Stomach (tissue), 9 donors: Measurements from ENCODE around the gene GLB1L2. TPM values are rescaled to one million over a fixed set of nuclear protein-coding genes. Genes with fewer than 3 reads are reported as not detected.
"Not testable (repeated sequence)": the region's sequence is repeated elsewhere in the genome, so short reads cannot be mapped to it uniquely, and the experiment has no call there.

Source experiments
- DNase-seq, 2 donors: peaks; one replicate each; pipeline versions ENCODE4 v3.0.0 to v3.0.0-alpha.2; 2013 to 2019
- H3K27ac ChIP-seq, 5 donors: fragments of 200-600 bp in 4 of 5; sonication (generic) in 4 of 5; one replicate each; pipeline ENCODE4 v1.5.1; 2013 to 2019; ENCODE audit warnings: mild to moderate bottlenecking in 1 of 5, moderate library complexity in 1 of 5
- H3K27me3 ChIP-seq, 3 donors: fragments of 200-600 bp; sonication (generic); one replicate each; pipeline ENCODE4 v1.5.1; 2017 to 2019; ENCODE audit warnings: mixed run types in 1 of 3
- H3K36me3 ChIP-seq, 4 donors: fragments of 200-600 bp; sonication (generic); 1 replicate in 3 of 4; 2 replicates in 1 of 4; pipeline ENCODE4 v1.5.1; 2016 to 2019
- H3K4me1 ChIP-seq, 4 donors: fragments of 200-600 bp; sonication (generic); one replicate each; pipeline ENCODE4 v1.5.1; 2016 to 2019
- H3K4me3 ChIP-seq, 4 donors: fragments of 200-600 bp; sonication (generic) in 3 of 4; one replicate each; pipeline ENCODE4 v1.5.1; 2016 to 2019; ENCODE audit warnings: mild to moderate bottlenecking in 1 of 4
- H3K9me3 ChIP-seq, 4 donors: fragments of 200-600 bp; sonication (generic); one replicate each; pipeline ENCODE4 v1.5.1; 2016 to 2019
- EP300 ChIP-seq: sonication (generic); formaldehyde crosslinking; IDR thresholded peaks from one replicate; pipeline ENCODE4 v1.6.1; 2017; ENCODE audit warnings: antibody characterized with exemption
- POLR2A ChIP-seq, 4 donors: fragments of 450-650 bp; IDR thresholded peaks; one replicate each; pipeline ENCODE4 v1.6.1; 2016; ENCODE audit warnings: antibody characterized with exemption in 4 of 4, control low read depth in 2 of 4, mild to moderate bottlenecking in 1 of 4, moderate library complexity in 1 of 4
- POLR2AphosphoS5 ChIP-seq, 3 donors: sonication (generic); formaldehyde crosslinking; IDR thresholded peaks; one replicate each; pipeline ENCODE4 v1.6.1; 2016; ENCODE audit warnings: antibody characterized with exemption in 3 of 3
- WGBS, 5 donors: extraction: QIAGEN DNeasy Blood & Tissue Kit in 3 of 5; methylation state at CpG; one replicate each; pipeline versions ENCODE4 v1.1.5 to v1.1.7; 2013 to 2018; 5-methylcytosine and 5-hydroxymethylcytosine counted together
- intact Hi-C: fragments of 100-400 bp; cut with DNase I; formaldehyde crosslinking; loops from one replicate; pipeline ENCODE4 v1.15.1; 2023; ENCODE audit warnings: low total_unique reads
- polyA plus RNA-seq, 3 donors: library from polyadenylated mRNA; stranded (reverse); fragments of 200-250 nt; gene quantifications; one replicate each; pipeline ENCODE4 v1.2.3, GENCODE V29; 2013
- total RNA-seq, 5 donors: library from RNA; depleted of rRNA; stranded (reverse); fragments of >200 nt; gene quantifications; one replicate each; pipeline versions ENCODE4 v1.1.0 to v1.2.3, GENCODE V29; 2014 to 2016
- TF ChIP-seq, protein P1 (sequence below), 7 experiments: fragments of 450-650 bp in 4 of 7; fragments of 200-600 bp in 3 of 7; sonication (generic) in 3 of 7; IDR thresholded peaks; one replicate each; pipeline ENCODE4 v1.5.1; 2016 to 2019; ENCODE audit warnings: antibody characterized with exemption in 7 of 7, control low read depth in 2 of 7, mild to moderate bottlenecking in 1 of 7
- donor health status: healthy with polysubstance abuse.
- donor health status: Bipolar disorder and iron deficiency.
- donor health status: healthy.

GLB1L2 gene
- total and polyA plus RNA-seq, 8 donors: 2.1 to 19.2 (median 5.3) TPM

DNA sequence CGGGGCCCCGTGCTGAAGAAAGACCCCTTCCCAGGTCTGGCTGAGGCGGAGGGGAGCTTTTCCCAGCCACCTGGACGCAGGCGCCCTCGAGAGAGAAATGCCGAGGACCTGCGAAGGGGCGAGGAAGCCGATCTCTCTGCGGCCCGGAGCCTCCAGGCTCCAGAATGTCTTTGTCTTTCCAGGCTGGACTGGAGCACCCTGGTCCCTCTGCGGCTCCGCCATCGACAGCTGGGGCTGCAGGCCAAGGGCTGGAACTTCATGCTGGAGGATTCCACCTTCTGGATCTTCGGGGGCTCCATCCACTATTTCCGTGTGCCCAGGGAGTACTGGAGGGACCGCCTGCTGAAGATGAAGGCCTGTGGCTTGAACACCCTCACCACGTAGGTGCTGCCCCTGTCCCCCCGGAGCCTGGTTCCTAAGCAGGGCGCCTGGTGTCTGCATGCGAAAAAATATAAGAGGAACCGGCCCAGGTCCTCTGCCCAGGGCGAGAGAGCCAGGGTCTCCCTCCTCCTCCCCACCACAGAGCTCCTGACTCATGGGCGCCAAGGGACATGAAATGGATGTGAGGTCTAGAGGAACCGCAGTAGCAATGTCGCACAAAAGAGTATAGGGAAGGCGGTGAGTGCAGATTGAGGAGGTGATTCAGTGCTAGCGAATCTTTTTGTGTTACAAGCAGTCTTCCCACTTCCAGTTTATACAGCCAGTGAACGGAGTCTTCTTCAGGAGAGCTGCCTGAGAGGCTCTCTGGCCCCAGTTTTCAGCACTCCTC, 11.0 kb downstream of the GLB1L2 start:
- TF ChIP-seq POLR2A (IDR thresholded peaks at IDR 0.05): no peak
- TF ChIP-seq, protein P1, sequence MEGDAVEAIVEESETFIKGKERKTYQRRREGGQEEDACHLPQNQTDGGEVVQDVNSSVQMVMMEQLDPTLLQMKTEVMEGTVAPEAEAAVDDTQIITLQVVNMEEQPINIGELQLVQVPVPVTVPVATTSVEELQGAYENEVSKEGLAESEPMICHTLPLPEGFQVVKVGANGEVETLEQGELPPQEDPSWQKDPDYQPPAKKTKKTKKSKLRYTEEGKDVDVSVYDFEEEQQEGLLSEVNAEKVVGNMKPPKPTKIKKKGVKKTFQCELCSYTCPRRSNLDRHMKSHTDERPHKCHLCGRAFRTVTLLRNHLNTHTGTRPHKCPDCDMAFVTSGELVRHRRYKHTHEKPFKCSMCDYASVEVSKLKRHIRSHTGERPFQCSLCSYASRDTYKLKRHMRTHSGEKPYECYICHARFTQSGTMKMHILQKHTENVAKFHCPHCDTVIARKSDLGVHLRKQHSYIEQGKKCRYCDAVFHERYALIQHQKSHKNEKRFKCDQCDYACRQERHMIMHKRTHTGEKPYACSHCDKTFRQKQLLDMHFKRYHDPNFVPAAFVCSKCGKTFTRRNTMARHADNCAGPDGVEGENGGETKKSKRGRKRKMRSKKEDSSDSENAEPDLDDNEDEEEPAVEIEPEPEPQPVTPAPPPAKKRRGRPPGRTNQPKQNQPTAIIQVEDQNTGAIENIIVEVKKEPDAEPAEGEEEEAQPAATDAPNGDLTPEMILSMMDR (IDR thresholded peaks at IDR 0.05): no peak
- TF ChIP-seq POLR2AphosphoS5 (IDR thresholded peaks at IDR 0.05): no peak
- no peak for TF ChIP-seq EP300
- H3K27ac ChIP-seq: no peak overlapping the region
- no peak overlapping the region for H3K4me3 ChIP-seq
- 91 to 94% (median 92%) methylated on average over 23 to 30 of the region's 30 CpGs for WGBS, 5 donors
- no peaks in the 10 kb centered on the region for H3K9me3 ChIP-seq
- no peaks in the 10 kb centered on the region for H3K36me3 ChIP-seq
- H3K27me3 ChIP-seq: no peaks in the 10 kb centered on the region
- intact Hi-C loops: no loop called here
- no peaks in the 10 kb centered on the region for H3K4me1 ChIP-seq
- no peak for DNase-seq

- Histone ChIP-seq H3K4me1 (no peaks in the 10 kb centered on the region), H3K9me3 (no peaks in the 10 kb centered on the region), H3K36me3 (no peaks in the 10 kb centered on the region), H3K27ac (no peak overlapping the region), H3K4me3 (no peak overlapping the region), H3K27me3 (no peaks in the 10 kb centered on the region)
- DNase-seq: no peak
- intact Hi-C loops: no loop called here
- TF ChIP-seq EP300: no peak
- TF ChIP-seq POLR2AphosphoS5 (IDR thresholded peaks at IDR 0.05): no peak
- no peak for TF ChIP-seq POLR2A (IDR thresholded peaks at IDR 0.05)
- TF ChIP-seq, protein P1 (IDR thresholded peaks at IDR 0.05): no peak
- WGBS, 5 donors: 85 to 89% (median 85%) methylated on average over 15 of the region's 15 CpGs
Observed at GRCh38 chr11:134343646-134344045, 11.9 kb downstream of the GLB1L2 start.

DNA sequence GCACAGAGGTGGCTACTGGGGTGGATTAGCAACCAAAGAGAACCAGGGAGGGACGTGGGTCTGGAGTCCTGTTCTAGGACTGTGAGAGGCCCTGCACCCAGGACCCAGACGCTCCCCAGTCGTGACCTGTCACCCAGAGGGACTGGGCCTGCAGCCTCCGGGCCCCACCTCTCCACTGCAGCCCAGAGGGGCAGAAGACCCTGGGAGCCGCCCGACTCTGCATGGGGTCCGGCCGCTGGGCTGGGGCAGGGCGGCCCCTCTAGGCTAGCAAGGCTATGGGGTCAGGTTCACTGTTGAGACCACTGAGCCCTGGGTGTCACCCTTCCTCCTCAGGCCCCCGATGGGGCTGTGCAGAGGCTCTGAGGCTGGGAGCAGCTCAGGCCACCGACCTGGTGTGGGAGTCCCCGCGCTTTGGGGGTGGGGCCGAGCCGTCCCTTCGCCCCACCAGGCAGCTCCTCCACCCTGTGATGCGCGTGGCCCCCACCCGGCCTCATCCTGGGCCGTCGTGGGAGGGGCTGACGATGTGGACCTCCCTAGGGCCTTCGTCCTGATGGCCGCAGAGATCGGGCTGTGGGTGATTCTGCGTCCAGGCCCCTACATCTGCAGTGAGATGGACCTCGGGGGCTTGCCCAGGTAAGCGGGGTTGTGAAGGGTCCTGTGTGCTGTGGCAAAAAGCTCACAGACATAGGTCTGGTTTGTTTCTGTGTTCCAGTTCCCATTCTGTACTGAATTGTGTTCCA, 12.9 kb downstream of the GLB1L2 start:
- H3K4me3 ChIP-seq, H3K4me1 ChIP-seq, H3K36me3 ChIP-seq, DNase-seq, intact Hi-C loops, H3K9me3 ChIP-seq, H3K27ac ChIP-seq, H3K27me3 ChIP-seq: not testable (repeated sequence)
- 88 to 94% (median 89%) methylated on average over 10 to 27 of the region's 28 CpGs for WGBS, 5 donors

DNA sequence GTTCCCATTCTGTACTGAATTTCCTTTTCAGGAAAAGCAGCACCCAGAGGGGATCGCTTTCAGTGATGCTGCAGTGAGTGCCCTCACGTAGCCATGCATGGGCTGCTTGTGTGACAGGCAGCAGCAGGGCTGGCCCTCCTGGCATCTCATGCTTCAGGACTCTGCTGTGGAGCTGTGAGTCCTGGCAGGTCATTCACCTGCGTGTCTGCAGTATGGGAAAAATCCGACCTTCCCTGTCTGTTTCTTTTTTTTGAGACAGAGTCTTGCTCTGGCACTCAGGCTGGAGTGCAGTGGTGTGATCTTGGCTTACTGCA, 13.4 kb downstream of the GLB1L2 start:
- intact Hi-C loops: no loop called here
- WGBS, 5 donors: 84 to 93% (median 88%) methylated on average over 4 of the region's 4 CpGs
- no peak for TF ChIP-seq POLR2A (IDR thresholded peaks at IDR 0.05)
- Histone ChIP-seq H3K27me3 (no peaks in the 10 kb centered on the region), H3K9me3 (no peaks in the 10 kb centered on the region), H3K36me3 (no peaks in the 10 kb centered on the region), H3K4me1 (no peaks in the 10 kb centered on the region), H3K4me3 (no peak overlapping the region), H3K27ac (no peak overlapping the region)
- no peak for DNase-seq

GRCh38 chr11:134346101-134346975, 14.6 kb downstream of the GLB1L2 start:
- no peak overlapping the region for H3K27ac ChIP-seq
- H3K27me3 ChIP-seq: no peaks in the 10 kb centered on the region
- H3K4me1 ChIP-seq: no peaks in the 10 kb centered on the region
- H3K36me3 ChIP-seq: no peaks in the 10 kb centered on the region
- no peaks in the 10 kb centered on the region for H3K9me3 ChIP-seq
- no peak for TF ChIP-seq POLR2AphosphoS5 (IDR thresholded peaks at IDR 0.05)
- TF ChIP-seq, protein P1 (IDR thresholded peaks at IDR 0.05): no peak
- no peak for TF ChIP-seq EP300
- TF ChIP-seq POLR2A (IDR thresholded peaks at IDR 0.05): no peak
- WGBS, 5 donors: 74 to 88% (median 84%) methylated on average over 18 to 22 of the region's 22 CpGs
- H3K4me3 ChIP-seq: no peak overlapping the region
- intact Hi-C loops: no loop called here
- DNase-seq: no peak
